Activated CD4-positive, alpha-beta T cell treated with anti-CD3 and anti-CD28 coated beads for 36 hours (primary cell): ENCODE measurements around the gene SPTLC2. TPM values are rescaled to one million over a fixed set of nuclear protein-coding genes. Genes with fewer than 3 reads are reported as not detected.
"Not testable (repeated sequence)": the region's sequence is repeated elsewhere in the genome, so short reads cannot be mapped to it uniquely, and the experiment has no call there.

Source experiments
- ATAC-seq: fragments of 200-7000 bp; cut with Tn5 transposase; one replicate; pipeline ENCODE4 v1.10.0; 2021; ENCODE audit warnings: mild to moderate bottlenecking, moderate library complexity
- CTCF ChIA-PET: fragments of 350-600 bp; sonication (Branson Sonifier 250); formaldehyde crosslinking; loops from one replicate; lab custom pipeline; 2021; ENCODE audit warnings: antibody characterized with exemption; lab: Charles Lee
- POLR2A ChIA-PET: fragments of 350-600 bp; sonication (Branson Sonifier 250); formaldehyde crosslinking; loops from one replicate; lab custom pipeline; 2021; ENCODE audit warnings: antibody characterized with exemption, inconsistent platforms; lab: Charles Lee
- DNase-seq: peaks from one replicate; pipeline ENCODE4 v3.0.0-alpha.2; 2020
- H3K27ac Mint-ChIP-seq: one replicate; pipeline ENCODE4 v1.8.0; 2021; ENCODE audit warnings: mixed read lengths
- H3K27me3 Mint-ChIP-seq: one replicate; pipeline ENCODE4 v1.8.0; 2021; ENCODE audit warnings: mixed read lengths
- H3K36me3 Mint-ChIP-seq: one replicate; pipeline ENCODE4 v1.8.0; 2021; ENCODE audit warnings: low read depth, mixed read lengths
- H3K4me1 Mint-ChIP-seq: one replicate; pipeline ENCODE4 v1.8.0; 2021; ENCODE audit warnings: mixed read lengths
- H3K4me3 Mint-ChIP-seq: one replicate; pipeline ENCODE4 v1.8.0; 2021; ENCODE audit warnings: mild to moderate bottlenecking, moderate library complexity, mixed read lengths
- H3K9me3 Mint-ChIP-seq: one replicate; pipeline ENCODE4 v1.8.0; 2021; ENCODE audit warnings: low read depth, mixed read lengths
- intact Hi-C, 2 experiments: fragments of 100-400 bp; cut with DNase I in 1 of 2; cut with micrococcal nuclease in 1 of 2; formaldehyde crosslinking; loops; one replicate each; pipeline versions ENCODE4 v1.14.2 to v1.15.1; 2022 to 2024; cut with DNase I, micrococcal nuclease
- total RNA-seq, 2 experiments: library from RNA; stranded (reverse); gene quantifications; one replicate each; pipeline ENCODE4 v1.2.3, GENCODE V29; 2021

The SPTLC2 gene
- total RNA-seq, 2 experiments from 2014 or later = 16.8 to 24.6 TPM

GRCh38 chr14:77545171-77545570 is 71.3 kb downstream of the SPTLC2 start:
- H3K27ac Mint-ChIP-seq, ATAC-seq, H3K9me3 Mint-ChIP-seq, DNase-seq, intact Hi-C loops, H3K27me3 Mint-ChIP-seq, H3K4me1 Mint-ChIP-seq, H3K4me3 Mint-ChIP-seq, POLR2A ChIA-PET: not testable (repeated sequence)
- CTCF ChIA-PET = interaction anchor here (1.3 to 1.6 kb wide), 2 partner anchors 11 to 20 kb away, joined by 4 to 5 read pairs; no protein-coding TSS in a partner anchor
- H3K36me3 Mint-ChIP-seq = peaks cover 24% of the 10 kb centered on the region

- POLR2A ChIA-PET = interaction anchor here (0.5 kb wide), 1 partner anchor 174 kb away, joined by 3 read pairs; no protein-coding TSS in a partner anchor
- no peak for ATAC-seq
- DNase-seq = no peak
- intact Hi-C loops = no loop called here
- no peak overlapping the region for H3K4me3 Mint-ChIP-seq
- H3K9me3 Mint-ChIP-seq = no peaks in the 10 kb centered on the region
- H3K4me1 Mint-ChIP-seq = peaks cover 9% of the 10 kb centered on the region
- no peaks in the 10 kb centered on the region for H3K27me3 Mint-ChIP-seq
- peaks cover 18% of the 10 kb centered on the region for H3K36me3 Mint-ChIP-seq
- H3K27ac Mint-ChIP-seq = no peak overlapping the region
- CTCF ChIA-PET = interaction anchor here (0.9 kb wide), 1 partner anchor 10 kb away, joined by 3 read pairs; no protein-coding TSS in a partner anchor
Measured at GRCh38 chr14:77544571-77544970, 71.9 kb downstream of the SPTLC2 start.

- Mint-ChIP-seq H3K27me3 (no peaks in the 10 kb centered on the region), H3K9me3 (no peaks in the 10 kb centered on the region), H3K4me3 (no peak overlapping the region), H3K4me1 (peaks cover 9% of the 10 kb centered on the region), H3K27ac (no peak overlapping the region), H3K36me3 (peaks cover 18% of the 10 kb centered on the region)
- intact Hi-C loops = no loop called here
- POLR2A ChIA-PET = no interaction called here
- ATAC-seq (no peak), DNase-seq (no peak)
- CTCF ChIA-PET = interaction anchor here (0.6 to 0.9 kb wide), 3 partner anchors 11 to 103 kb away, joined by 3 read pairs; no protein-coding TSS in a partner anchor
Measured at GRCh38 chr14:77543637-77544334, 72.7 kb downstream of the SPTLC2 start.

- intact Hi-C loops = no loop called here
- CTCF ChIA-PET = no interaction called here
- Mint-ChIP-seq H3K4me3 (no peak overlapping the region), H3K27me3 (no peaks in the 10 kb centered on the region), H3K36me3 (peaks cover 14% of the 10 kb centered on the region), H3K9me3 (no peaks in the 10 kb centered on the region), H3K4me1 (peaks cover 9% of the 10 kb centered on the region), H3K27ac (no peak overlapping the region)
- ATAC-seq (no peak), DNase-seq (no peak)
- POLR2A ChIA-PET = no interaction called here
Measured at GRCh38 chr14:77543240-77543551, 73.2 kb downstream of the SPTLC2 start.

- H3K27me3 Mint-ChIP-seq = no peaks in the 10 kb centered on the region
- no peak for DNase-seq
- peaks cover 10% of the 10 kb centered on the region for H3K36me3 Mint-ChIP-seq
- peaks cover 9% of the 10 kb centered on the region for H3K4me1 Mint-ChIP-seq
- H3K27ac Mint-ChIP-seq = no peak overlapping the region
- H3K4me3 Mint-ChIP-seq = no peak overlapping the region
- H3K9me3 Mint-ChIP-seq = no peaks in the 10 kb centered on the region
- POLR2A ChIA-PET = interaction anchor here (0.6 kb wide), 1 partner anchor 76 kb away, joined by 3 read pairs; no protein-coding TSS in a partner anchor
- no peak for ATAC-seq
- CTCF ChIA-PET = interaction anchor here (0.7 to 1.0 kb wide), 2 partner anchors 13 to 18 kb away, joined by 3 read pairs; no protein-coding TSS in a partner anchor
- intact Hi-C loops = no loop called here
Measured at GRCh38 chr14:77542421-77543239, 73.8 kb downstream of the SPTLC2 start.

- no peaks in the 10 kb centered on the region for H3K27me3 Mint-ChIP-seq
- ChIA-PET POLR2A (interaction anchor here (0.6 kb wide), 1 partner anchor 77 kb away, joined by 3 read pairs; no protein-coding TSS in a partner anchor), CTCF (interaction anchor here (0.7 to 1.0 kb wide), 2 partner anchors 14 to 18 kb away, joined by 3 read pairs; no protein-coding TSS in a partner anchor)
- ATAC-seq = no peak
- no peaks in the 10 kb centered on the region for H3K9me3 Mint-ChIP-seq
- H3K4me3 Mint-ChIP-seq = no peak overlapping the region
- peaks cover 15% of the 10 kb centered on the region for H3K36me3 Mint-ChIP-seq
- H3K4me1 Mint-ChIP-seq = peaks cover 9% of the 10 kb centered on the region
- intact Hi-C loops = no loop called here
- no peak overlapping the region for H3K27ac Mint-ChIP-seq
- DNase-seq = no peak
Measured at GRCh38 chr14:77541905-77542304, 74.5 kb downstream of the SPTLC2 start.

- POLR2A ChIA-PET, CTCF ChIA-PET, H3K4me3 Mint-ChIP-seq, intact Hi-C loops, H3K9me3 Mint-ChIP-seq, H3K27ac Mint-ChIP-seq, H3K4me1 Mint-ChIP-seq, DNase-seq, ATAC-seq, H3K27me3 Mint-ChIP-seq: not testable (repeated sequence)
- H3K36me3 Mint-ChIP-seq = peaks cover 14% of the 10 kb centered on the region
Measured at GRCh38 chr14:77536951-77537350, 79.5 kb downstream of the SPTLC2 start.

GRCh38 chr14:77531071-77531470 is 85.4 kb downstream of the SPTLC2 start:
- ATAC-seq (no peak), DNase-seq (no peak)
- Mint-ChIP-seq H3K9me3 (no peaks in the 10 kb centered on the region), H3K36me3 (peaks cover 8% of the 10 kb centered on the region), H3K4me1 (peaks cover 3% of the 10 kb centered on the region), H3K4me3 (no peak overlapping the region), H3K27me3 (no peaks in the 10 kb centered on the region), H3K27ac (no peak overlapping the region)
- POLR2A ChIA-PET = no interaction called here
- intact Hi-C loops = no loop called here
- CTCF ChIA-PET = no interaction called here

GRCh38 chr14:77529963-77530362 is 86.5 kb downstream of the SPTLC2 start:
- intact Hi-C loops = no loop called here
- ATAC-seq = no peak
- ChIA-PET POLR2A (no interaction called here), CTCF (interaction anchor here (0.7 kb wide), 1 partner anchor 14 kb away, joined by 3 read pairs; no protein-coding TSS in a partner anchor)
- no peaks in the 10 kb centered on the region for H3K27me3 Mint-ChIP-seq
- no peak overlapping the region for H3K27ac Mint-ChIP-seq
- no peak overlapping the region for H3K4me3 Mint-ChIP-seq
- DNase-seq = no peak
- H3K36me3 Mint-ChIP-seq = no peaks in the 10 kb centered on the region
- no peaks in the 10 kb centered on the region for H3K9me3 Mint-ChIP-seq
- peaks cover 3% of the 10 kb centered on the region for H3K4me1 Mint-ChIP-seq

GRCh38 chr14:77529213-77529612 is 87.2 kb downstream of the SPTLC2 start:
- POLR2A ChIA-PET = no interaction called here
- intact Hi-C loops = no loop called here
- Mint-ChIP-seq H3K27me3 (no peaks in the 10 kb centered on the region), H3K27ac (no peak overlapping the region), H3K4me3 (no peak overlapping the region), H3K4me1 (peaks cover 3% of the 10 kb centered on the region), H3K9me3 (no peaks in the 10 kb centered on the region), H3K36me3 (peaks cover 4% of the 10 kb centered on the region)
- DNase-seq = no peak
- no peak for ATAC-seq
- CTCF ChIA-PET = no interaction called here

GRCh38 chr14:77528701-77529100 is 87.7 kb downstream of the SPTLC2 start:
- H3K4me3 Mint-ChIP-seq, intact Hi-C loops, H3K27me3 Mint-ChIP-seq, ATAC-seq, H3K27ac Mint-ChIP-seq, H3K4me1 Mint-ChIP-seq, DNase-seq, H3K9me3 Mint-ChIP-seq, POLR2A ChIA-PET, H3K36me3 Mint-ChIP-seq: not testable (repeated sequence)
- CTCF ChIA-PET = interaction anchor here (0.9 kb wide), 1 partner anchor 22 kb away, joined by 3 read pairs; no protein-coding TSS in a partner anchor
